Right lobe of liver (tissue), 6 donors: ENCODE measurements around the gene AP1G2. TPM values are rescaled to one million over a fixed set of nuclear protein-coding genes. Genes with fewer than 3 reads are reported as not detected.

ENCODE experiments used
- ATAC-seq, 4 donors: fragments of 200-7000 bp; cut with Tn5 transposase; one replicate each; pipeline ENCODE4 v1.9.1; 2020; ENCODE audit warnings: mild to moderate bottlenecking in 4 of 4, moderate library complexity in 4 of 4
- DNase-seq, 3 donors: peaks; one replicate each; pipeline ENCODE4 v3.0.0-alpha.2; 2020
- H3K27ac ChIP-seq, 3 donors: fragments of 200-600 bp; one replicate each; pipeline ENCODE4 v1.8.0; 2022
- H3K27me3 ChIP-seq, 2 donors: fragments of 200-600 bp; one replicate each; pipeline ENCODE4 v1.8.0; 2022
- H3K36me3 ChIP-seq, 4 donors: fragments of 200-600 bp; sonication (generic) in 1 of 4; one replicate each; pipeline versions ENCODE4 v1.5.1 to v1.8.0; 2017 to 2022; ENCODE audit warnings: control low read depth in 1 of 4
- H3K4me1 ChIP-seq, 4 donors: fragments of 200-600 bp; sonication (generic) in 1 of 4; one replicate each; pipeline versions ENCODE4 v1.5.1 to v1.8.0; 2017 to 2022; ENCODE audit warnings: control low read depth in 1 of 4
- H3K4me3 ChIP-seq, 3 donors: fragments of 200-600 bp; one replicate each; pipeline ENCODE4 v1.8.0; 2022
- H3K9me3 ChIP-seq, 4 donors: fragments of 200-600 bp; sonication (generic) in 1 of 4; one replicate each; pipeline versions ENCODE4 v1.5.1 to v1.8.0; 2017 to 2022; ENCODE audit warnings: control low read depth in 1 of 4
- CTCF ChIP-seq, 4 donors: fragments of 200-600 bp in 3 of 4; fragments of 450-650 bp in 1 of 4; IDR thresholded peaks; one replicate each; pipeline versions ENCODE4 v1.5.1 to v1.8.0; 2016 to 2022; ENCODE audit warnings: antibody characterized with exemption in 4 of 4, mild to moderate bottlenecking in 2 of 4
- POLR2A ChIP-seq: fragments of 450-650 bp; IDR thresholded peaks from one replicate; pipeline ENCODE4 v1.6.1; 2017; ENCODE audit warnings: antibody characterized with exemption, mild to moderate bottlenecking
- WGBS: methylation state at CpG from one replicate; pipeline ENCODE4 v1.1.6; 2018; ENCODE audit warnings: low coverage, low lambda C conversion rate; ENCODE audit not compliant: insufficient coverage; ENCODE audit errors: missing lambda C conversion rate; 5-methylcytosine and 5-hydroxymethylcytosine counted together
- intact Hi-C, 2 donors: fragments of 100-400 bp; cut with DNase I; formaldehyde crosslinking; loops; one replicate each; pipeline versions ENCODE4 v1.11.2 to v1.14.1; 2022
- total RNA-seq, 6 experiments: library from RNA; depleted of rRNA in 2 of 6; stranded (reverse); fragments of >200 nt in 2 of 6; fragmentation: NEBNext Ultra II Directional in 3 of 6; extraction: Animal tissue kit (Norgen Biotek cat#: 25700) in 3 of 6; gene quantifications; one replicate each; pipeline versions ENCODE4 v1.1.0 to v1.2.4, GENCODE V29; 2016 to 2023
- donor health status: DM: no; HTN: yes; CAD: no.
- donor health status: DM: no; HTN: no; CAD: no.
- donor health status: DM: no; HTN: no; CAD: no.
- donor health status: DM: no; HTN: yes; CAD: no.
- donor health status: DM: no; HTN: yes; CAD: no.

AP1G2 gene
- total RNA-seq, 6 experiments from 2014 or later: 13.6 to 25.9 (median 23.0) TPM

GRCh38 chr14:23536494-23536893 is 31.1 kb downstream of the AP1G2 start:
- ATAC-seq: no peak
- TF ChIP-seq POLR2A (no peak), CTCF (IDR thresholded peaks at IDR 0.05) (no peak)
- intact Hi-C loops: loop anchor here in 1 of 2 donors (10.0 kb wide), 1 partner anchor 52 kb away; no protein-coding TSS in a partner anchor
- DNase-seq: no peak
- Histone ChIP-seq H3K4me3 (no peak overlapping the region), H3K4me1 (no peaks in the 10 kb centered on the region), H3K36me3 (no peaks in the 10 kb centered on the region), H3K27me3 (no peaks in the 10 kb centered on the region), H3K9me3 (no peaks in the 10 kb centered on the region), H3K27ac (no peak overlapping the region)
- 60% methylated on average over 2 of the region's 2 CpGs for WGBS

- no peak for TF ChIP-seq CTCF (IDR thresholded peaks at IDR 0.05)
- TF ChIP-seq POLR2A: no peak
- no peak overlapping the region for H3K4me3 ChIP-seq
- intact Hi-C loops: loop anchor here in 1 of 2 donors (10.0 kb wide), 1 partner anchor 51 kb away; no protein-coding TSS in a partner anchor
- no peak overlapping the region for H3K27ac ChIP-seq
- WGBS: 67% methylated on average over 4 of the region's 4 CpGs
- no peak for ATAC-seq
- H3K9me3 ChIP-seq: no peaks in the 10 kb centered on the region
- no peaks in the 10 kb centered on the region for H3K36me3 ChIP-seq
- no peaks in the 10 kb centered on the region for H3K4me1 ChIP-seq
- H3K27me3 ChIP-seq: no peaks in the 10 kb centered on the region
- no peak for DNase-seq
Observed at GRCh38 chr14:23535943-23536342, 31.6 kb downstream of the AP1G2 start.

- WGBS: no CpG with 5 or more reads among the region's 16 CpGs
- H3K27ac ChIP-seq: no peak overlapping the region
- intact Hi-C loops: loop anchor here in 1 of 2 donors (10.0 kb wide), 1 partner anchor 49 kb away; no protein-coding TSS in a partner anchor
- DNase-seq: no peak
- H3K9me3 ChIP-seq: no peaks in the 10 kb centered on the region
- no peaks in the 10 kb centered on the region for H3K27me3 ChIP-seq
- H3K36me3 ChIP-seq: no peaks in the 10 kb centered on the region
- H3K4me1 ChIP-seq: no peaks in the 10 kb centered on the region
- no peak for ATAC-seq
- TF ChIP-seq POLR2A (no peak), CTCF (IDR thresholded peaks at IDR 0.05) (no peak)
- H3K4me3 ChIP-seq: no peak overlapping the region
Observed at GRCh38 chr14:23533652-23534435, 33.7 kb downstream of the AP1G2 start.

- TF ChIP-seq POLR2A: no peak
- TF ChIP-seq CTCF (IDR thresholded peaks at IDR 0.05): no peak
- Histone ChIP-seq H3K27me3 (no peaks in the 10 kb centered on the region), H3K9me3 (no peaks in the 10 kb centered on the region), H3K36me3 (no peaks in the 10 kb centered on the region), H3K4me1 (no peaks in the 10 kb centered on the region), H3K4me3 (no peak overlapping the region), H3K27ac (no peak overlapping the region)
- DNase-seq: no peak
- WGBS: 100% methylated on average over 2 of the region's 7 CpGs
- no peak for ATAC-seq
- intact Hi-C loops: loop anchor here in 1 of 2 donors (10.0 kb wide), 1 partner anchor 48 kb away; no protein-coding TSS in a partner anchor
Observed at GRCh38 chr14:23532658-23533057, 34.9 kb downstream of the AP1G2 start.
